ENCODE measurements around the gene ABR.

Gene ABR

GRCh38 chr17:979539-980405, 200.0 kb downstream of the ABR start, which contains the start of gene NXN:
Gene NXN, minus strand, starts transcription at chr17:979776.
- Histone ChIP-seq H3K9ac (ENCODE audit: low read depth, low read length, poor library complexity, severe bottlenecking) (no peak within 1 kb of the TSS), H3K27me3 (ENCODE audit: insufficient read depth, low read length, poor library complexity, severe bottlenecking) (no peaks in the 10 kb centered on the region), H3K9me2 (replicated peaks; ENCODE audit: low read depth, low read length) (no peaks in the 10 kb centered on the region), H3F3A (ENCODE audit: low read depth) (no peaks in the 10 kb centered on the region), H3K4me3 (ENCODE audit: low read length, poor library complexity, severe bottlenecking) (peak within 1 kb of the TSS; percentile 67), H3K36me3 (ENCODE audit: insufficient read depth, low read length) (no peaks in the 10 kb centered on the region), H3K4me1 (ENCODE audit: insufficient read depth, low read length, poor library complexity, severe bottlenecking) (peaks cover 12% of the 10 kb centered on the region), H3K79me2 (ENCODE audit: insufficient read depth, low read length) (no peaks in the 10 kb centered on the region), H3K9me3 (ENCODE audit: insufficient read depth, low read depth, low read length) (no peaks in the 10 kb centered on the region), H2AFZ (ENCODE audit: low read length) (peak within 1 kb of the TSS; percentile 90), H4K20me1 (ENCODE audit: insufficient read depth, low read length, poor library complexity, severe bottlenecking) (no peaks in the 10 kb centered on the region), H3K4me2 (ENCODE audit: low read depth, low read length, poor library complexity, severe bottlenecking) (peak within 1 kb of the TSS; percentile 68)
- no peak for TF ChIP-seq EZH2phosphoT487 (IDR thresholded peaks at IDR 0.05; ENCODE audit: borderline replicate concordance)
- TF ChIP-seq CTCF (conservative IDR thresholded peaks at IDR 0.05; ENCODE audit: low read length) = peak; percentile 21; the same call in 1 of the 2 replicates

- H3K36me3 ChIP-seq (ENCODE audit: insufficient read depth, low read length) = no peaks in the 10 kb centered on the region
- H3K4me1 ChIP-seq (ENCODE audit: insufficient read depth, low read length, poor library complexity, severe bottlenecking) = peaks cover 12% of the 10 kb centered on the region
- peak overlapping the region; percentile 67 for H3K4me3 ChIP-seq (ENCODE audit: low read length, poor library complexity, severe bottlenecking)
- peak overlapping the region; percentile 90; the same call in 1 of the 2 replicates for H2AFZ ChIP-seq (ENCODE audit: low read length)
- no peaks in the 10 kb centered on the region for H3K27me3 ChIP-seq (ENCODE audit: insufficient read depth, low read length, poor library complexity, severe bottlenecking)
- H3F3A ChIP-seq (ENCODE audit: low read depth) = no peaks in the 10 kb centered on the region
- H3K9ac ChIP-seq (ENCODE audit: low read depth, low read length, poor library complexity, severe bottlenecking) = no peak overlapping the region
- TF ChIP-seq CTCF (conservative IDR thresholded peaks at IDR 0.05; ENCODE audit: low read length) (no peak), EZH2phosphoT487 (IDR thresholded peaks at IDR 0.05; ENCODE audit: borderline replicate concordance) (no peak)
- H3K4me2 ChIP-seq (ENCODE audit: low read depth, low read length, poor library complexity, severe bottlenecking) = peak overlapping the region; percentile 68
- no peaks in the 10 kb centered on the region for H4K20me1 ChIP-seq (ENCODE audit: insufficient read depth, low read length, poor library complexity, severe bottlenecking)
- no peaks in the 10 kb centered on the region for H3K9me2 ChIP-seq (replicated peaks; ENCODE audit: low read depth, low read length)
- H3K79me2 ChIP-seq (ENCODE audit: insufficient read depth, low read length) = no peaks in the 10 kb centered on the region
- H3K9me3 ChIP-seq (ENCODE audit: insufficient read depth, low read depth, low read length) = no peaks in the 10 kb centered on the region
Observed at GRCh38 chr17:979212-979538, 200.6 kb downstream of the ABR start.

- Histone ChIP-seq H4K20me1 (ENCODE audit: insufficient read depth, low read length, poor library complexity, severe bottlenecking) (no peaks in the 10 kb centered on the region), H3K79me2 (ENCODE audit: insufficient read depth, low read length) (no peaks in the 10 kb centered on the region), H3K27me3 (ENCODE audit: insufficient read depth, low read length, poor library complexity, severe bottlenecking) (no peaks in the 10 kb centered on the region), H3K4me2 (ENCODE audit: low read depth, low read length, poor library complexity, severe bottlenecking) (no peak overlapping the region), H3K4me3 (ENCODE audit: low read length, poor library complexity, severe bottlenecking) (no peak overlapping the region), H2AFZ (ENCODE audit: low read length) (no peak overlapping the region), H3K4me1 (ENCODE audit: insufficient read depth, low read length, poor library complexity, severe bottlenecking) (peaks cover 12% of the 10 kb centered on the region), H3K9me2 (replicated peaks; ENCODE audit: low read depth, low read length) (no peaks in the 10 kb centered on the region), H3K9me3 (ENCODE audit: insufficient read depth, low read depth, low read length) (no peaks in the 10 kb centered on the region), H3K9ac (ENCODE audit: low read depth, low read length, poor library complexity, severe bottlenecking) (no peak overlapping the region), H3F3A (ENCODE audit: low read depth) (no peaks in the 10 kb centered on the region), H3K36me3 (ENCODE audit: insufficient read depth, low read length) (no peaks in the 10 kb centered on the region)
- TF ChIP-seq CTCF (conservative IDR thresholded peaks at IDR 0.05; ENCODE audit: low read length) (no peak), EZH2phosphoT487 (IDR thresholded peaks at IDR 0.05; ENCODE audit: borderline replicate concordance) (no peak)
Observed at GRCh38 chr17:978103-979093, 201.4 kb downstream of the ABR start.

Measured in Loucy (cell line).